ENCODE data around the gene SH3BP2.

SH3BP2 gene

GRCh38 chr4:2850966-2851798 is 58.3 kb downstream of the SH3BP2 start:
- DNase-seq (ENCODE audit: extremely low read depth in 1 of 2, low read depth in 1 of 2), result no peak

- DNase-seq (ENCODE audit: extremely low read depth in 1 of 2, low read depth in 1 of 2), result no peak
Measured at GRCh38 chr4:2852481-2852921, 59.6 kb downstream of the SH3BP2 start.

DNA sequence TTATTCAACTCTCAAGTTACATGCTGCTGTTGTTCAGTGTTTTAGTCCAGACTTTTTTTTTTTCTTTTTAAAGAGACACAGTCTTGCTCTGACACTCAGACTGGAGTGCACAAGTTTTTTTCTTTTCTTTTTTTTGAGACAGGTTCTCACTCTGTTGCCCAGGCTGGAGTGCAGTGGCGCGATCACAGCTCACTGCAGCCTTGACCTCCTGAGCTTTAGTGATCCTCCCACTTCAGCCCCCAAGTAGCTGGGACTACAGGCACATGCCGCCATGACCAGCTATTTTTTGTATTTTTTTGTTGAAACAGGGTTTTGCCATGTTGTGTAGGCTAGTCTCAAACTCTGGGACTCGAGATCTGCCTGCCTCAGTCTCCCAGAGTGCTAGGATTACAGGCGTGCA is 62.7 kb downstream of the SH3BP2 start:
- no peak for DNase-seq (ENCODE audit: extremely low read depth in 1 of 2, low read depth in 1 of 2)

GRCh38 chr4:2856266-2856665 is 63.4 kb downstream of the SH3BP2 start:
- DNase-seq (ENCODE audit: extremely low read depth in 1 of 2, low read depth in 1 of 2), result no peak

- no peak for DNase-seq (ENCODE audit: extremely low read depth in 1 of 2, low read depth in 1 of 2)
Measured at GRCh38 chr4:2857349-2857927, 64.6 kb downstream of the SH3BP2 start.

DNA sequence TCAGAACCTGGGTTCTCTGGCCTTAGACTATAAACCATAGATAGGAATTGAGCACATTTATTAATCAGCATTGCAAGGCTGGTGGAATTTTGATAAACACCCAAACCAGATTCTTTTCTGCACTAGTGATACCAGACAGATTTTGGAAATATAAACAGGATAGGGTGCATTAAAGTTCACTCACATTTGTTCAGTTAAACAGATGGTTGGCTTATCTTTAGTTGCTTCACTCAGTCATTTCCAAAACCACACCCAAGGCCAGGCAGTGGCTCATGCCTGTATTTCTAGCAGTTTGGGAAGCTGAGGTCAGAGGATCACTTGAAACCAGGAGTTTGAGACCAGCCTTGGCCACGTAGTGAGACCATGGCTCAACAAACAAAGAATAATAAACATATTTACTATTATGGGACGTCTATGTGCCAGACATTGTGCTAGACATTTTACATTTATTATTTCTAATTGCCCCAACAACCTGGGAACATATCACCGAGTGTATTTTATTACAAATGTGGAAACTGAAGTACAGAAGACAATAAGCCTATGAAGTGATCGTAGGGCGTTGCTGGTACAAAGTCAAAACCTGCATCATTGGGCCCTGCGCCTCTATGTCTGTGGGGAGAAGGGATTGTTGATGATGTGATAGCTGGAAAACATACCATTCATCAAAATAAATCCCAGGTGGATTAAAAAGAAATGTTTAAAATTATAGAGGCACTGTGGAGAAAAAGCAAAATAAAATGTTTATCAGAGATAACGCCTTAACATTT is 65.7 kb downstream of the SH3BP2 start:
- DNase-seq (ENCODE audit: extremely low read depth in 1 of 2, low read depth in 1 of 2), result no peak

GRCh38 chr4:2859514-2859913 is 66.6 kb downstream of the SH3BP2 start:
- DNase-seq (ENCODE audit: extremely low read depth in 1 of 2, low read depth in 1 of 2), result no peak

- DNase-seq (ENCODE audit: extremely low read depth in 1 of 2, low read depth in 1 of 2), result no peak
Measured at GRCh38 chr4:2860391-2861348, 67.8 kb downstream of the SH3BP2 start.

- DNase-seq (ENCODE audit: extremely low read depth in 1 of 2, low read depth in 1 of 2), result no peak
Measured at GRCh38 chr4:2861631-2862436, 68.9 kb downstream of the SH3BP2 start.

- no peak for DNase-seq (ENCODE audit: extremely low read depth in 1 of 2, low read depth in 1 of 2)
Measured at GRCh38 chr4:2862528-2862927, 69.6 kb downstream of the SH3BP2 start.

GRCh38 chr4:2863649-2864048 is 70.8 kb downstream of the SH3BP2 start:
- DNase-seq (ENCODE audit: extremely low read depth in 1 of 2, low read depth in 1 of 2), result no peak

DNA sequence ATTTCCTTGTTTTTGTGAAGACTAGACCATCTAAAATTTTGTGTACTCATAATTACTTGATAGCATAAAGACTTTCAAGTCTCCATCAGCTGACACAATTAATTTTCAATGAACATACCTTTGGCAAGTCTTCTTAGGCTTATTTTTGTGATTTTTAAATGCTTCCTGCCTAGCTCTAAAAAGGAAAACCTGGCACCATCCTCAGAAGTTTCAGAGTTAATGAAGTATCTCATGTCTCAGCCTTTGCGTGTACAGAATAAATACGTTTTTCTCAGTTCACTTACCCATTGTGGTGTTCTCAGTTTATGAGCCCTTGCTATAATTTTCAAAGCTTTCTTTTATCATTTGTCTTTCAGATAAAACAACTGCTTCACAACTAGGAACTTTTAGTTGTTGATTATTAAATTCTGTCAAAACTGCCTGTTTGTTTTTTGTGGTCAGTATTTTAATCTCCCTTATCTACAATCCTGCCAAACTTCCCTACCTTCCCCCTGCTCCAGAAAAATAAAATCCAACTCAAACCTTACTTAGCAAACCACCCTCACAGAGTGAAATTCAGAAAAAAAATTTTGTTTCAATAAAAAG is 72.4 kb downstream of the SH3BP2 start:
- no peak for DNase-seq (ENCODE audit: extremely low read depth in 1 of 2, low read depth in 1 of 2)

DNA sequence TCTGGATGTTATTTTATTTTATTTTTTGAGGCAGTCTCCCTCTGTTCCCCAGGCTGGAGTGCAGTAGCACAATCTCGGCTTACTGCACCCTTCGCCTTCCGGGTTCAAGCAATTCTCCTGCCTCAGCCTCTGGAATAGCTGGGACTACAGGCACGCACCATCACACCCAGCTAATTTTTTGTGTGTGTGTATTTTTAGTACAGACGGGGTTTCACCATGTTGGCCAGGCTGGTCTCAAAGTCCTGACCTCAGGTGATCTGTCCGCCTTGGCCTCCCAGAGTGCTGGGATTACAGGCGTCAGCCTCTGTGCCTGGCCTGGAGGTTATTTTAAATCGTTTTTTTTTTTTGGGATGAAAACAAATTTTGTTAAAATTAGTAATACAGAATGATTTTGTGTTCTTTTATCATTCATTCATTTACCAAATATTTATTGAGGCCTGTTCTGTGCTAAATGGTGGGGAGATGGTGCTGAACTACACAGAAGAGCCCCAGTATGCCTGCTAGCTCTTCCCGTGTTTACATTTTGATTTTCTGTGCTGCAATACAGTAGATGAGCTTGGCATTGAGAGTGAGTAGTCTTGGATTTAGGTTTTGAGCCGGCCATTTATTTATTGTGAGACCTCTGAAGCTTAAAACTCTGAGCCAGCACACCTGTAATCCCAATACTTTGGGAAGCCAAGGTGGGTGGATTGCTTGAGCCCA is 73.4 kb downstream of the SH3BP2 start:
- DNase-seq (ENCODE audit: extremely low read depth in 1 of 2, low read depth in 1 of 2), result no peak

GRCh38 chr4:2866891-2867290 is 74.0 kb downstream of the SH3BP2 start:
- no peak for DNase-seq (ENCODE audit: extremely low read depth in 1 of 2, low read depth in 1 of 2)

GRCh38 chr4:2867758-2868491 is 75.0 kb downstream of the SH3BP2 start:
- DNase-seq (ENCODE audit: extremely low read depth in 1 of 2, low read depth in 1 of 2), result no peak

GRCh38 chr4:2868877-2869487 is 76.1 kb downstream of the SH3BP2 start:
- no peak for DNase-seq (ENCODE audit: extremely low read depth in 1 of 2, low read depth in 1 of 2)

GRCh38 chr4:2869659-2870058 is 76.8 kb downstream of the SH3BP2 start:
- DNase-seq (ENCODE audit: extremely low read depth in 1 of 2, low read depth in 1 of 2), result no peak

GRCh38 chr4:2870082-2870481 is 77.2 kb downstream of the SH3BP2 start:
- no peak for DNase-seq (ENCODE audit: extremely low read depth in 1 of 2, low read depth in 1 of 2)

All from stimulated activated CD8-positive, alpha-beta memory T cell treated with anti-CD3 and anti-CD28 coated beads, Interleukin-7, amount 100 ng/mL, for 48 hours (primary cell).